OCI-LY1 (cell line): ENCODE measurements around the gene SIK2.

ENCODE experiments used
- CTCF ChIP-seq: fragments of 200-600 bp; sonication (generic), shearing (Covaris generic); IDR thresholded peaks from 2 replicates; pipeline ENCODE4 v1.5.1; 2017; ENCODE audit warnings: mild to moderate bottlenecking, antibody characterized with exemption, low read length, moderate library complexity, mixed read lengths
- EZH2 ChIP-seq: fragments of 200-600 bp; sonication (generic), shearing (Covaris generic); IDR thresholded peaks from 2 replicates; pipeline ENCODE4 v1.8.0; 2017; ENCODE audit warnings: borderline replicate concordance, mixed run types, mild to moderate bottlenecking, antibody characterized with exemption, low read length, moderate library complexity, mixed read lengths

DNA sequence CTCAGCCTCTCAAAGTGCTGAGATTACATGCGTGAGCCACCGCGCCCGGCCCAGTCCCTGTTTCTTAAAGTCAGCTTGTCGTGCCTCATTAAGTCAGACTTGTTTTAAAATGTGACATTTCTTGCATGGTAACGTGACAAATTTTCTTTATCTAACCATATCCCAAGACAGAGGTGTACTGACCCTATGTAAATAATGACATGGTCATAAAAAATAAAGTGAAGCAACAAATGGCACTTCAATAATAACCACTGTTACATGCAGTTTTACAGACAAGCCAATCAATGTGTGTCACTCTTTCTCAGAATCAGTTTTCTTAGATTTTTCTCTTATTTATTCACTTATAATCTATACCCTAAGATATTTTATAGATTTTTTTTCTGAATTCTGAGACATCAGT lies 26.5 kb upstream of the SIK2 start:
- TF ChIP-seq CTCF (no peak), EZH2 (no peak)
